Astrocyte (in vitro differentiated cells and primary cell): ENCODE results near the gene RUVBL2.

Experiments used
- EZH2 ChIP-seq: IDR thresholded peaks from 2 replicates; pipeline ENCODE4 v1.6.1; 2012; ENCODE audit warnings: mild to moderate bottlenecking, low read length, inconsistent platforms; ENCODE audit not compliant: insufficient read depth
- TF ChIP-seq, protein P1 (sequence below): IDR thresholded peaks from 2 replicates; pipeline ENCODE4 v1.5.1; 2011; ENCODE audit warnings: low read depth, mild to moderate bottlenecking, inconsistent platforms, low read length, moderate library complexity; ENCODE audit not compliant: insufficient read depth

DNA sequence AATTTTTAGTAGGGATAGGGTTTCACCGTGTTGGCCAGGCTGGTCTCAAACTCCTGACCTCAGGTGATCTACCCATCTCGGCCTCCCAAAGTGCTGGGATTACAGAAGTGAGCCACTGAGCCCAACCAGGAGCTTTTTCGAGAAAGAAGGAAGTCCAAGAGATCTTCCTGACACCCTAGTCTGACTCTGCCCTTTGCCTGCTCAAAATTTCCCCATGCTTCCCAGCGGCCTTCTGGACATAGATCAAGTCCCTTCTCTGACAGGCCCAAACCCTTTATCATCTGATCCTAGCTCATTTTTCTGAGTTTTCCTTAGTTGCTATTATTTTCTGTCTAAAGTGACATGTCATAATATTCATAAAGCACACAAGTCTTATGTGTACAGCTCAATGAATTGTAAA is 40.5 kb upstream of the RUVBL2 start:
- TF ChIP-seq, protein P1, sequence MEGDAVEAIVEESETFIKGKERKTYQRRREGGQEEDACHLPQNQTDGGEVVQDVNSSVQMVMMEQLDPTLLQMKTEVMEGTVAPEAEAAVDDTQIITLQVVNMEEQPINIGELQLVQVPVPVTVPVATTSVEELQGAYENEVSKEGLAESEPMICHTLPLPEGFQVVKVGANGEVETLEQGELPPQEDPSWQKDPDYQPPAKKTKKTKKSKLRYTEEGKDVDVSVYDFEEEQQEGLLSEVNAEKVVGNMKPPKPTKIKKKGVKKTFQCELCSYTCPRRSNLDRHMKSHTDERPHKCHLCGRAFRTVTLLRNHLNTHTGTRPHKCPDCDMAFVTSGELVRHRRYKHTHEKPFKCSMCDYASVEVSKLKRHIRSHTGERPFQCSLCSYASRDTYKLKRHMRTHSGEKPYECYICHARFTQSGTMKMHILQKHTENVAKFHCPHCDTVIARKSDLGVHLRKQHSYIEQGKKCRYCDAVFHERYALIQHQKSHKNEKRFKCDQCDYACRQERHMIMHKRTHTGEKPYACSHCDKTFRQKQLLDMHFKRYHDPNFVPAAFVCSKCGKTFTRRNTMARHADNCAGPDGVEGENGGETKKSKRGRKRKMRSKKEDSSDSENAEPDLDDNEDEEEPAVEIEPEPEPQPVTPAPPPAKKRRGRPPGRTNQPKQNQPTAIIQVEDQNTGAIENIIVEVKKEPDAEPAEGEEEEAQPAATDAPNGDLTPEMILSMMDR, result no peak
- TF ChIP-seq EZH2, result no peak
